Thoracic aorta (tissue), 2 donors: ENCODE measurements around the gene SYNE1. TPM values are rescaled to one million over a fixed set of nuclear protein-coding genes. Genes with fewer than 3 reads are reported as not detected.
A peak's percentile ranks its signal among the peaks of the same experiment; 100 is the strongest.

Experiments
- ATAC-seq: fragments of 150-250 bp; one replicate; pipeline ENCODE4 v1.8.0; 2017; ENCODE audit warnings: low read depth; ENCODE audit not compliant: insufficient number of reproducible peaks, low FRiP score
- DNase-seq: peaks from one replicate; pipeline ENCODE4 v3.0.0-alpha.2; 2020; ENCODE audit warnings: low spot score
- H3K27ac ChIP-seq, 2 donors: fragments of 200-600 bp; sonication (generic); 1 replicate in 1 of 2; 2 replicates in 1 of 2; pipeline ENCODE4 v1.5.1; 2016; ENCODE audit warnings: mild to moderate bottlenecking in 2 of 2, moderate library complexity in 2 of 2
- H3K27me3 ChIP-seq: fragments of 200-600 bp; sonication (generic); replicated peaks from 2 replicates; pipeline ENCODE4 v1.6.0; 2016; ENCODE audit warnings: mild to moderate bottlenecking; ENCODE audit not compliant: insufficient read depth
- H3K36me3 ChIP-seq: fragments of 200-600 bp; sonication (generic); one replicate; pipeline ENCODE4 v1.5.1; 2016
- H3K4me1 ChIP-seq, 2 donors: fragments of 200-600 bp; sonication (generic); 1 replicate in 1 of 2; 2 replicates in 1 of 2; pipeline versions ENCODE4 v1.5.1 to v1.6.0; 2016; ENCODE audit warnings: low read depth in 2 of 2, mild to moderate bottlenecking in 1 of 2; ENCODE audit not compliant: control insufficient read depth in 1 of 2
- H3K4me3 ChIP-seq: fragments of 200-600 bp; sonication (generic); 2 replicates; pipeline ENCODE4 v1.5.1; 2016; ENCODE audit warnings: mild to moderate bottlenecking
- H3K9me3 ChIP-seq: fragments of 200-600 bp; sonication (generic); 2 replicates; pipeline ENCODE4 v1.5.1; 2016
- CTCF ChIP-seq: fragments of 200-600 bp; sonication (generic); IDR thresholded peaks from one replicate; pipeline ENCODE4 v1.5.1; 2019; ENCODE audit warnings: antibody characterized with exemption
- total RNA-seq, 2 donors: library from RNA; depleted of rRNA; stranded (reverse); fragments of >200 nt; gene quantifications; one replicate each; pipeline versions ENCODE4 v1.1.0 to v1.2.3, GENCODE V29; 2016

SYNE1 gene
- total RNA-seq, 2 donors from 2014 or later = 462 to 552 TPM

- no peak for TF ChIP-seq CTCF
- H3K27ac ChIP-seq = peak overlapping the region; percentile 77 to 79
- peaks cover 44 to 76% of the 10 kb centered on the region in 2 donors for H3K4me1 ChIP-seq
- no peaks in the 10 kb centered on the region for H3K27me3 ChIP-seq
- H3K9me3 ChIP-seq = no peaks in the 10 kb centered on the region
- H3K36me3 ChIP-seq = peaks cover 8% of the 10 kb centered on the region
- DNase-seq = no peak
- no peak for ATAC-seq
- no peak overlapping the region for H3K4me3 ChIP-seq
Observed at GRCh38 chr6:152244998-152245630, 392.0 kb downstream of the SYNE1 start.

- Histone ChIP-seq H3K9me3 (no peaks in the 10 kb centered on the region), H3K4me1 (peaks cover 24 to 51% of the 10 kb centered on the region in 2 donors), H3K4me3 (no peak overlapping the region), H3K27ac (peak overlapping the region; percentile 8 to 38), H3K36me3 (peaks cover 23% of the 10 kb centered on the region), H3K27me3 (no peaks in the 10 kb centered on the region)
- ATAC-seq (no peak), DNase-seq (no peak)
- no peak for TF ChIP-seq CTCF
Observed at GRCh38 chr6:152241013-152241766, 396.0 kb downstream of the SYNE1 start.

GRCh38 chr6:152240436-152240835 is 396.7 kb downstream of the SYNE1 start:
- TF ChIP-seq CTCF = no peak
- Histone ChIP-seq H3K9me3 (no peaks in the 10 kb centered on the region), H3K36me3 (peaks cover 30% of the 10 kb centered on the region), H3K4me1 (peaks cover 17 to 43% of the 10 kb centered on the region in 2 donors), H3K27me3 (no peaks in the 10 kb centered on the region), H3K4me3 (no peak overlapping the region), H3K27ac (peak overlapping the region in 1 of 2 donors; percentile 38)
- ATAC-seq = no peak
- DNase-seq = no peak

GRCh38 chr6:152236370-152237097 is 400.6 kb downstream of the SYNE1 start:
- DNase-seq = no peak
- Histone ChIP-seq H3K9me3 (no peaks in the 10 kb centered on the region), H3K36me3 (peaks cover 48% of the 10 kb centered on the region), H3K4me1 (peaks cover 8 to 25% of the 10 kb centered on the region in 2 donors), H3K4me3 (no peak overlapping the region), H3K27ac (no peak overlapping the region), H3K27me3 (no peaks in the 10 kb centered on the region)
- TF ChIP-seq CTCF = no peak
- ATAC-seq = no peak
